K562 (cell line): ENCODE measurements around the gene UCK1. TPM values are rescaled to one million over a fixed set of nuclear protein-coding genes. Genes with fewer than 3 reads are reported as not detected.

ENCODE experiments used
- ATAC-seq: fragments of 200-7000 bp; cut with Tn5 transposase; 3 replicates; pipeline ENCODE4 v1.9.1; 2020; ENCODE audit warnings: moderate library complexity
- BruUV-seq: library from RNA; stranded (reverse); fragments of 400-500 nt; replicated peaks from 2 replicates; lab custom pipeline; 2021; lab: Mats Ljungman, UMichigan
- CTCF ChIA-PET: fragments of 300-600 bp; formaldehyde crosslinking; extraction: SDS; loops from one replicate; lab custom pipeline; 2021; ENCODE audit warnings: low intra/inter-chr PET ratio; lab: Yijun Ruan, JAX
- POLR2A ChIA-PET: fragments of 300-600, 350-650 bp; sonication (Branson Sonifier 250); formaldehyde crosslinking; extraction: SDS; loops from one replicate; lab custom pipeline; 2021; ENCODE audit warnings: antibody characterized with exemption, inconsistent platforms; lab: Yijun Ruan, JAX
- DNase-seq, 4 experiments: peaks; one replicate each; pipeline versions ENCODE4 v3.0.0 to v3.0.0-alpha.2; 2011 to 2018; ENCODE audit warnings: low spot score in 3 of 4, mixed read lengths in 3 of 4; ENCODE audit errors: extremely low read depth in 1 of 4
- FAIRE-seq: peaks from 2 replicates; lab custom pipeline; 2011; peaks lifted over from hg19 to GRCh38; lab: Jason Lieb, UNC
- H2AFZ ChIP-seq: 2 replicates; pipeline ENCODE4 v1.6.0; 2011; ENCODE audit warnings: low read depth, low read length, control low read depth, inconsistent platforms
- H3K27ac ChIP-seq: fragments of 200-600 bp; 3 replicates; pipeline ENCODE4 v1.8.0; 2011; ENCODE audit warnings: low read depth, mild to moderate bottlenecking, control low read depth, inconsistent platforms, low read length, moderate library complexity, mixed read lengths; ENCODE audit errors: extremely low read depth
- H3K27me3 ChIP-seq, 2 experiments: fragments of 300-600 bp in 1 of 2; 2 replicates in 1 of 2; 3 replicates in 1 of 2; pipeline versions ENCODE4 v1.6.0 to v1.8.0; 2011; ENCODE audit warnings: inconsistent platforms in 2 of 2, low read length in 2 of 2, mild to moderate bottlenecking in 1 of 2, mixed read lengths in 1 of 2, moderate library complexity in 1 of 2; ENCODE audit not compliant: control insufficient read depth in 2 of 2, insufficient read depth in 2 of 2
- H3K36me3 ChIP-seq: fragments of 300-600 bp; 3 replicates; pipeline ENCODE4 v1.8.0; 2011; ENCODE audit warnings: mild to moderate bottlenecking, low read length, inconsistent platforms; ENCODE audit not compliant: control insufficient read depth, insufficient read depth
- H3K4me1 ChIP-seq, 2 experiments: fragments of 200-600 bp in 1 of 2; replicated peaks in 1 of 2; 2 replicates in 1 of 2; 3 replicates in 1 of 2; pipeline versions ENCODE4 v1.5.1 to v1.8.0; 2011; ENCODE audit warnings: inconsistent platforms in 2 of 2, low read length in 2 of 2, mild to moderate bottlenecking in 1 of 2, mixed read lengths in 1 of 2, moderate library complexity in 1 of 2; ENCODE audit not compliant: control insufficient read depth in 2 of 2, insufficient read depth in 2 of 2
- H3K4me2 ChIP-seq: 2 replicates; pipeline ENCODE4 v1.6.1; 2011; ENCODE audit warnings: low read length, control low read depth, inconsistent platforms, mixed read lengths; ENCODE audit not compliant: insufficient read depth
- H3K4me3 ChIP-seq: fragments of 200-600 bp; sonication (generic), shearing (Covaris generic); 2 replicates; pipeline ENCODE4 v1.5.1; 2016; ENCODE audit warnings: control low read depth, inconsistent platforms
- H3K79me2 ChIP-seq: fragments of 200-600 bp; 3 replicates; pipeline ENCODE4 v1.8.0; 2011; ENCODE audit warnings: low read length, inconsistent platforms; ENCODE audit not compliant: control insufficient read depth, insufficient read depth
- H3K9ac ChIP-seq, 2 experiments: 2 replicates each; pipeline versions ENCODE4 v1.6.0 to v1.6.1; 2011; ENCODE audit warnings: low read depth in 2 of 2, low read length in 2 of 2, control low read depth in 1 of 2, inconsistent platforms in 1 of 2, mild to moderate bottlenecking in 1 of 2, mixed read lengths in 1 of 2; ENCODE audit not compliant: insufficient read depth in 1 of 2
- H3K9me1 ChIP-seq: one replicate; pipeline ENCODE4 v1.6.0; 2011; ENCODE audit warnings: inconsistent platforms, mild to moderate bottlenecking, low read length, moderate library complexity; ENCODE audit not compliant: control insufficient read depth, insufficient read depth
- H3K9me3 ChIP-seq: replicated peaks from 2 replicates; pipeline ENCODE4 v1.5.1; 2011; ENCODE audit warnings: low read depth, low read length, inconsistent platforms; ENCODE audit not compliant: control insufficient read depth, insufficient read depth
- H4K20me1 ChIP-seq: replicated peaks from 2 replicates; pipeline ENCODE4 v1.6.1; 2011; ENCODE audit warnings: low read length, inconsistent platforms, mixed read lengths; ENCODE audit not compliant: control insufficient read depth, insufficient read depth
- BHLHE40 ChIP-seq: IDR thresholded peaks from 2 replicates; pipeline ENCODE4 v1.6.1; 2011; ENCODE audit warnings: low read length, improper control_type of control experiment
- GABPB1 ChIP-seq: sonication (generic); formaldehyde crosslinking; IDR thresholded peaks from 2 replicates; pipeline ENCODE4 v1.8.0; 2022; ENCODE audit warnings: mild to moderate bottlenecking, missing genetic modification reagents
- NFE2 ChIP-seq: IDR thresholded peaks from 2 replicates; pipeline ENCODE4 v1.6.1; 2014; ENCODE audit warnings: antibody characterized with exemption, low read depth
- SMAD4 ChIP-seq: fragments of 250-450 bp; sonication (Bioruptor Pico); conservative IDR thresholded peaks from 2 replicates; pipeline ENCODE4 v1.8.0; 2021; ENCODE audit warnings: inconsistent platforms, mild to moderate bottlenecking, moderate library complexity
- SMC3 ChIP-seq: conservative IDR thresholded peaks from 2 replicates; pipeline ENCODE4 v1.6.1; 2011; ENCODE audit warnings: low read depth, low read length, improper control_type of control experiment; ENCODE audit not compliant: insufficient read depth
- ZBTB43 ChIP-seq: sonication (generic); formaldehyde crosslinking; IDR thresholded peaks from 2 replicates; pipeline ENCODE4 v1.8.0; 2023; ENCODE audit warnings: mild to moderate bottlenecking, missing genetic modification reagents
- ZKSCAN8 ChIP-seq: fragments of 200-800 bp; sonication (Bioruptor generic); IDR thresholded peaks from 2 replicates; pipeline ENCODE4 v1.6.1; 2016; ENCODE audit warnings: missing genetic modification characterization, missing compliant biosample characterization
- WGBS: fragments of 100-300 bp; shearing (Covaris generic); methylation state at CpG from one replicate; pipeline ENCODE4 v1.1.6; 2016; ENCODE audit warnings: low coverage, mixed read lengths; ENCODE audit not compliant: insufficient coverage; ENCODE audit errors: missing lambda C conversion rate; 5-methylcytosine and 5-hydroxymethylcytosine counted together
- in situ Hi-C: fragments of 300-500 bp; cut with MboI; formaldehyde crosslinking; loops from 4 replicates; pipeline ENCODE4 v1.15.0; 2018; ENCODE audit warnings: inconsistent platforms, mixed read lengths
- intact Hi-C: fragments of 100-400 bp; cut with micrococcal nuclease; formaldehyde crosslinking; loops from 2 replicates; pipeline ENCODE4 v1.14.2; 2022
- polyA plus RNA-seq, 8 experiments: library from polyadenylated mRNA; depleted of rRNA in 4 of 8; stranded (reverse) in 5 of 8; unstranded in 3 of 8; fragments of >200 nt; fragmentation: Nextera tagmentation in 2 of 8; fragmentation: Illumina TruSeq in 1 of 8; extraction: Ambion mirVana in 2 of 8; extraction: Trizol in 1 of 8; gene quantifications; 2 replicates each; pipeline versions ENCODE4 v1.2.1 to v1.2.3, GENCODE V29; 2011 to 2014; ENCODE audit warnings: inconsistent platforms in 1 of 8, missing spikeins in 1 of 8
- total RNA-seq, 7 experiments: library from RNA; depleted of rRNA in 6 of 7; stranded (reverse); fragments of >200 nt in 6 of 7; fragmentation: Illumina TruSeq in 2 of 7; extraction: Trizol in 2 of 7; gene quantifications; 2 replicates each; pipeline versions ENCODE4 v1.2.1 to v1.2.3, GENCODE V29; 2011 to 2021; ENCODE audit warnings: low replicate concordance in 1 of 7

Gene UCK1
- total and polyA plus RNA-seq, 9 of the 15 experiments (the other 6 are each of a cell fraction or from before 2014, with no cell fraction given) = 0.27 to 27.5 (median 16.1) TPM

- in situ Hi-C loops = no loop called here
- TF ChIP-seq SMC3 (no peak), BHLHE40 (no peak), ZKSCAN8 (CRISPR knock-in tag) (no peak), ZBTB43 (CRISPR knock-in tag) (no peak), NFE2 (no peak), GABPB1 (CRISPR knock-in tag) (no peak), SMAD4 (CRISPR knock-in tag) (no peak)
- no peaks in the 10 kb centered on the region for H3K9me1 ChIP-seq
- H3K4me2 ChIP-seq = no peak overlapping the region
- ATAC-seq = no peak
- no peak overlapping the region for H3K27ac ChIP-seq
- no peaks in the 10 kb centered on the region for H3K79me2 ChIP-seq
- H3K4me3 ChIP-seq = no peak overlapping the region
- WGBS = 11% methylated on average over 7 of the region's 7 CpGs
- H3K4me1 ChIP-seq = peaks cover 9 to 10% of the 10 kb centered on the region in 2 experiments; a peak in 3 of 5 replicates
- H4K20me1 ChIP-seq = no peaks in the 10 kb centered on the region
- H3K27me3 ChIP-seq = peaks cover 6 to 16% of the 10 kb centered on the region in 2 experiments; a peak in 3 of 5 replicates
- POLR2A ChIA-PET = interaction anchor here (0.7 kb wide), 1 partner anchor 250 kb away, joined by 3 read pairs; no protein-coding TSS in a partner anchor
- H3K9ac ChIP-seq = no peak overlapping the region
- intact Hi-C loops = no loop called here
- no peak for FAIRE-seq
- no peak for DNase-seq
- CTCF ChIA-PET = no interaction called here
- H3K9me3 ChIP-seq = peaks cover 7% of the 10 kb centered on the region
- BruUV-seq = no TSS peak
- H2AFZ ChIP-seq = no peak overlapping the region
- no peaks in the 10 kb centered on the region for H3K36me3 ChIP-seq
These were observed 8.3 kb upstream of the UCK1 start for GRCh38 chr9:131539223-131539923.
